H9 (cell line): Measurements from ENCODE around the gene LAMB4. TPM values are rescaled to one million over a fixed set of nuclear protein-coding genes. Genes with fewer than 3 reads are reported as not detected.

Source experiments
- DNase-seq: peaks from one replicate; pipeline ENCODE4 v3.0.0-alpha.2; 2017
- H2AFZ ChIP-seq: one replicate; pipeline ENCODE4 v1.6.1; 2013; ENCODE audit warnings: mild to moderate bottlenecking, low read length, control low read depth, moderate library complexity
- H2AK5ac ChIP-seq: 2 replicates; pipeline ENCODE4 v1.6.1; 2013; ENCODE audit warnings: low read length, control low read depth, mixed read lengths; ENCODE audit not compliant: insufficient read length
- H2BK120ac ChIP-seq: one replicate; pipeline ENCODE4 v1.6.1; 2013; ENCODE audit warnings: low read depth, mild to moderate bottlenecking, low read length, control low read depth, inconsistent platforms; ENCODE audit not compliant: poor library complexity, severe bottlenecking
- H2BK12ac ChIP-seq: 2 replicates; pipeline ENCODE4 v1.6.1; 2013; ENCODE audit warnings: low read length, control low read depth, mixed read lengths, low read depth; ENCODE audit not compliant: insufficient read length
- H2BK15ac ChIP-seq: 2 replicates; pipeline ENCODE4 v1.6.1; 2013; ENCODE audit warnings: low read depth, low read length, control low read depth
- H2BK20ac ChIP-seq: one replicate; pipeline ENCODE4 v1.6.1; 2013; ENCODE audit warnings: low read depth, mild to moderate bottlenecking, low read length, control low read depth, inconsistent platforms; ENCODE audit not compliant: poor library complexity, severe bottlenecking
- H2BK5ac ChIP-seq: 2 replicates; pipeline ENCODE4 v1.6.1; 2013; ENCODE audit warnings: low read length, control low read depth, mixed read lengths; ENCODE audit not compliant: insufficient read length
- H3K14ac ChIP-seq: 2 replicates; pipeline ENCODE4 v1.6.1; 2013; ENCODE audit warnings: low read length, control low read depth; ENCODE audit not compliant: insufficient read depth
- H3K18ac ChIP-seq: 2 replicates; pipeline ENCODE4 v1.6.1; 2013; ENCODE audit warnings: low read depth, mild to moderate bottlenecking, mixed read lengths, low read length, control low read depth; ENCODE audit not compliant: insufficient read length
- H3K23ac ChIP-seq: 2 replicates; pipeline ENCODE4 v1.6.1; 2013; ENCODE audit warnings: low read length, control low read depth, mixed read lengths, low read depth; ENCODE audit not compliant: insufficient read length
- H3K23me2 ChIP-seq: 2 replicates; pipeline ENCODE4 v1.6.1; 2013; ENCODE audit warnings: low read depth, mild to moderate bottlenecking, mixed read lengths, low read length, control low read depth; ENCODE audit not compliant: insufficient read length, poor library complexity, severe bottlenecking
- H3K27ac ChIP-seq: 2 replicates; pipeline ENCODE4 v1.5.1; 2013; ENCODE audit warnings: low read length, control low read depth, mixed read lengths, low read depth; ENCODE audit not compliant: insufficient read length
- H3K27me3 ChIP-seq: 2 replicates; pipeline ENCODE4 v1.6.1; 2013; ENCODE audit warnings: low read length, control low read depth, inconsistent platforms; ENCODE audit not compliant: insufficient read depth
- H3K4ac ChIP-seq: 2 replicates; pipeline ENCODE4 v1.6.1; 2013; ENCODE audit warnings: low read depth, mild to moderate bottlenecking, control low read depth, inconsistent platforms, low read length, moderate library complexity
- H3K4me1 ChIP-seq: 2 replicates; pipeline ENCODE4 v1.6.1; 2013; ENCODE audit warnings: low read length, control low read depth, inconsistent platforms; ENCODE audit not compliant: insufficient read depth
- H3K4me2 ChIP-seq: 2 replicates; pipeline ENCODE4 v1.6.1; 2013; ENCODE audit warnings: low read length, control low read depth, mixed read lengths; ENCODE audit not compliant: insufficient read length, insufficient read depth
- H3K56ac ChIP-seq: 2 replicates; pipeline ENCODE4 v1.6.1; 2013; ENCODE audit warnings: low read depth, mild to moderate bottlenecking, mixed read lengths, low read length, control low read depth; ENCODE audit not compliant: insufficient read length
- H3K79me1 ChIP-seq: 2 replicates; pipeline ENCODE4 v1.6.1; 2013; ENCODE audit warnings: low read depth, mild to moderate bottlenecking, moderate library complexity, low read length, control low read depth, inconsistent platforms; ENCODE audit not compliant: insufficient read depth, poor library complexity, severe bottlenecking
- H3K79me2 ChIP-seq: 2 replicates; pipeline ENCODE4 v1.6.1; 2013; ENCODE audit warnings: low read length, control low read depth, inconsistent platforms; ENCODE audit not compliant: insufficient read depth
- H3K9ac ChIP-seq: 2 replicates; pipeline ENCODE4 v1.6.1; 2013; ENCODE audit warnings: low read length, control low read depth, mixed read lengths; ENCODE audit not compliant: insufficient read length; ENCODE audit errors: extremely low read depth
- H3K9me3 ChIP-seq: one replicate; pipeline ENCODE4 v1.6.1; 2013; ENCODE audit warnings: low read depth, low read length, inconsistent platforms; ENCODE audit not compliant: control insufficient read depth
- H3T11ph ChIP-seq: one replicate; pipeline ENCODE4 v1.6.1; 2013; ENCODE audit warnings: mild to moderate bottlenecking, low read length, control low read depth, inconsistent platforms
- H4K20me1 ChIP-seq: one replicate; pipeline ENCODE4 v1.6.1; 2013; ENCODE audit not compliant: control insufficient read depth, insufficient read length, insufficient read depth
- H4K5ac ChIP-seq: 2 replicates; pipeline ENCODE4 v1.6.1; 2013; ENCODE audit warnings: low read depth, mild to moderate bottlenecking, mixed read lengths, low read length, control low read depth; ENCODE audit not compliant: insufficient read length
- H4K8ac ChIP-seq: replicated peaks from 2 replicates; pipeline ENCODE4 v1.6.1; 2013; ENCODE audit warnings: low read length, control low read depth, mixed read lengths, low read depth; ENCODE audit not compliant: insufficient read length
- H4K91ac ChIP-seq: 2 replicates; pipeline ENCODE4 v1.6.1; 2013; ENCODE audit warnings: low read depth, mild to moderate bottlenecking, moderate library complexity, mixed read lengths, low read length, control low read depth; ENCODE audit not compliant: insufficient read length
- H3K27ac Mint-ChIP-seq, 3 experiments: 2 replicates in 2 of 3; 3 replicates in 1 of 3; pipeline ENCODE4 v1.8.0; 2020 to 2021; ENCODE audit warnings: mixed read lengths in 3 of 3, mild to moderate bottlenecking in 1 of 3, moderate library complexity in 1 of 3
- H3K27me3 Mint-ChIP-seq: 2 replicates; pipeline ENCODE4 v1.8.0; 2021; ENCODE audit warnings: low read depth, mild to moderate bottlenecking, moderate library complexity, mixed read lengths
- H3K36me3 Mint-ChIP-seq, 3 experiments: 2 replicates in 2 of 3; 3 replicates in 1 of 3; pipeline ENCODE4 v1.8.0; 2020 to 2021; ENCODE audit warnings: low read depth in 3 of 3, mixed read lengths in 3 of 3; ENCODE audit not compliant: insufficient read depth in 1 of 3
- H3K4me1 Mint-ChIP-seq, 2 experiments: 2 replicates each; pipeline ENCODE4 v1.8.0; 2020; ENCODE audit warnings: mixed read lengths in 2 of 2
- H3K4me3 Mint-ChIP-seq, 2 experiments: 2 replicates in 1 of 2; 3 replicates in 1 of 2; pipeline ENCODE4 v1.8.0; 2020 to 2021; ENCODE audit warnings: mild to moderate bottlenecking in 2 of 2, mixed read lengths in 2 of 2, moderate library complexity in 1 of 2
- H3K9me3 Mint-ChIP-seq, 2 experiments: 2 replicates in 1 of 2; 3 replicates in 1 of 2; pipeline ENCODE4 v1.8.0; 2020; ENCODE audit warnings: mild to moderate bottlenecking in 2 of 2, mixed read lengths in 2 of 2, moderate library complexity in 1 of 2
- CTCF ChIP-seq: fragments of 200-600 bp; sonication (generic); conservative IDR thresholded peaks from 3 replicates; pipeline ENCODE4 v1.8.0; 2021; ENCODE audit warnings: antibody characterized with exemption, mild to moderate bottlenecking
- total RNA-seq: library from RNA; stranded (reverse); gene quantifications from 2 replicates; pipeline ENCODE4 v1.2.1, GENCODE V29; 2021

Gene LAMB4
- total RNA-seq, 1 experiment from 2014 or later = not detected

- Histone ChIP-seq H2BK15ac (no peak overlapping the region), H3T11ph (no peak overlapping the region), H2BK120ac (no peak overlapping the region), H4K20me1 (no peaks in the 10 kb centered on the region), H2AFZ (no peak overlapping the region), H3K23me2 (no peaks in the 10 kb centered on the region), H3K79me2 (no peaks in the 10 kb centered on the region), H3K9ac (no peak overlapping the region), H4K5ac (no peak overlapping the region), H3K9me3 (no peaks in the 10 kb centered on the region), H4K8ac (no peak overlapping the region), H3K18ac (no peak overlapping the region), H3K56ac (no peak overlapping the region), H3K4me1 (peaks cover 9% of the 10 kb centered on the region; the same call in 1 of the 2 replicates), H3K4ac (no peak overlapping the region), H3K23ac (no peak overlapping the region), H2BK12ac (no peak overlapping the region), H3K14ac (no peak overlapping the region), H3K79me1 (no peaks in the 10 kb centered on the region), H3K27me3 (no peaks in the 10 kb centered on the region), H2BK20ac (no peak overlapping the region), H2BK5ac (no peak overlapping the region), H4K91ac (no peak overlapping the region), H3K4me2 (no peak overlapping the region), H3K27ac (no peak overlapping the region), H2AK5ac (no peak overlapping the region)
- no peaks in the 10 kb centered on the region for H3K9me3 Mint-ChIP-seq
- no peak overlapping the region for H3K4me3 Mint-ChIP-seq
- H3K36me3 Mint-ChIP-seq = peaks cover 23 to 72% (median 56%) of the 10 kb centered on the region in 3 experiments; a peak in 6 of 7 replicates
- no peaks in the 10 kb centered on the region for H3K27me3 Mint-ChIP-seq
- H3K4me1 Mint-ChIP-seq = peaks cover 29 to 33% of the 10 kb centered on the region in 2 experiments
- no peak for DNase-seq
- TF ChIP-seq CTCF = no peak
- no peak overlapping the region for H3K27ac Mint-ChIP-seq
Observed at GRCh38 chr7:107973861-107974260, 156.3 kb downstream of the LAMB4 start.

Other genes with a start within 250 kb of the LAMB4 start
- 91.0 and 93.7 TPM in 2 replicates for gene DLD, start 239.2 kb downstream of the LAMB4 start, total RNA-seq
- gene LAMB1, start 127.2 kb downstream of the LAMB4 start, total RNA-seq = 75.8 and 78.9 TPM in 2 replicates